Peyer's patch (tissue), 4 donors: ENCODE results near the gene SORCS1.

Source experiments
- POLR2A ChIP-seq, 2 donors: fragments of 450-650 bp; IDR thresholded peaks; one replicate each; pipeline ENCODE4 v1.5.1; 2017; ENCODE audit warnings: antibody characterized with exemption in 2 of 2, mild to moderate bottlenecking in 2 of 2, moderate library complexity in 2 of 2
- TF ChIP-seq, protein P1 (sequence below), 6 experiments: fragments of 450-650 bp in 4 of 6; fragments of 200-600 bp in 2 of 6; sonication (generic) in 1 of 6; IDR thresholded peaks; one replicate each; pipeline ENCODE4 v1.5.1; 2017 to 2019; ENCODE audit warnings: antibody characterized with exemption in 6 of 6, mild to moderate bottlenecking in 3 of 6, moderate library complexity in 1 of 6

DNA sequence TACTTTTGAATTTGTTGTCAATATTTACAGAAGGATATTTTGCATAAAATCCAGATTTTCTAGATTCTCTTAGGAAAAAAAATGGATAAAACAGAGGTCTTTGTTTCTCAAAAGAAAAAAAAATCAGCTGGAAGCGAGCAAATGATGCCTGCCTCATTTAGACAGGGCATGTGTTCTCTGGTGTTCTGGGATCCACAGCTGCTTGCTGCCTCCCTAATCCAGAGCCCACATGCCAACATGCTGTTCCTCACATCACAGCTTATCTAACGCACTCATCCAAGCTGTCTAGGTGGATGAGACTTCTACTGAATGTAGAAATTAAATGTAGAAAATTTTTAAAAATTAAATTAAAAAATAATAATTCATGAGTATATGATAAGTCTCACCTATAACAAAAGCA is 630.1 kb downstream of the SORCS1 start:
- TF ChIP-seq, protein P1, sequence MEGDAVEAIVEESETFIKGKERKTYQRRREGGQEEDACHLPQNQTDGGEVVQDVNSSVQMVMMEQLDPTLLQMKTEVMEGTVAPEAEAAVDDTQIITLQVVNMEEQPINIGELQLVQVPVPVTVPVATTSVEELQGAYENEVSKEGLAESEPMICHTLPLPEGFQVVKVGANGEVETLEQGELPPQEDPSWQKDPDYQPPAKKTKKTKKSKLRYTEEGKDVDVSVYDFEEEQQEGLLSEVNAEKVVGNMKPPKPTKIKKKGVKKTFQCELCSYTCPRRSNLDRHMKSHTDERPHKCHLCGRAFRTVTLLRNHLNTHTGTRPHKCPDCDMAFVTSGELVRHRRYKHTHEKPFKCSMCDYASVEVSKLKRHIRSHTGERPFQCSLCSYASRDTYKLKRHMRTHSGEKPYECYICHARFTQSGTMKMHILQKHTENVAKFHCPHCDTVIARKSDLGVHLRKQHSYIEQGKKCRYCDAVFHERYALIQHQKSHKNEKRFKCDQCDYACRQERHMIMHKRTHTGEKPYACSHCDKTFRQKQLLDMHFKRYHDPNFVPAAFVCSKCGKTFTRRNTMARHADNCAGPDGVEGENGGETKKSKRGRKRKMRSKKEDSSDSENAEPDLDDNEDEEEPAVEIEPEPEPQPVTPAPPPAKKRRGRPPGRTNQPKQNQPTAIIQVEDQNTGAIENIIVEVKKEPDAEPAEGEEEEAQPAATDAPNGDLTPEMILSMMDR (IDR thresholded peaks at IDR 0.05) = no peak
- no peak for TF ChIP-seq POLR2A (IDR thresholded peaks at IDR 0.05)
